Embryonic facial prominence (tissue), 1 donor: Measurements from ENCODE around the gene NOXRED1.
"Not testable (repeated sequence)": the region's sequence is repeated elsewhere in the genome, so short reads cannot be mapped to it uniquely, and the experiment has no call there.

Experiments
- DNase-seq: peaks from one replicate; pipeline ENCODE4 v3.0.0-alpha.2; 2016; ENCODE audit errors: extremely low spot score

NOXRED1 gene, protein sequence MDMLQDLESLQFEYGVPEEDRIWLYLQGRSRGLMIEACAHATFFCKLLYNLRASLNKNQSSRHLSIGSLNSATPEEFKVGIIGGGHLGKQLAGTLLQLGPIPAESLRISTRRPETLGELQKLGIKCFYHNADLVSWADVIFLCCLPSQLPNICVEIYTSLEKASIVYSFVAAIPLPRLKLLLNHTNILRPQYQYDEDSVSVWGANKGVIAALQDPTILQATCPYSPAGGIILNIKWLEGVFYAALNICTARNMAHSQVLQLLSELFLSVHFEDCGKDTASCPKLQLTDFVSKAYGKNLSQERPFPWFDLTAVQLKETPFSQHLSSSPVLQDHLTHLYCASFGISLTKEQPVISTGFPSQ

DNA sequence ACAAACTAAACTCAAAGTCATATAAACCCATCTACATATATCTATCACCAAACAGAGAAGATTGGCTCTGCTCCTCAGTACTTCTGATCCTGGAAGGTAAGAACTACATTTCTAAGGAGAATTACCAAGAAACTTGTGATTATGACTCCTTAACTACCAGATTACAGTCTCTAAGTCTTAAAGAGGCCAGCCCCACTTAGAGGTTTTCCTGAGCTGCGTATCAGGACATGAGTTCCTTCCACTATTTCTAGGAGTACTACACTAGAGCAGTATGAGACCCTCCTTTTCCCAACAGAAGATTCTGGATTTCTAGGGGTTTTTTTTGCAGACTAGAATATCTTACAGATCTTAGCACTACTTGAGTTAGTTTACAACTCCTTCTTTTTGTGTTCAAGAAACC lies at the start of gene NOXRED1:
Gene NOXRED1 (minus strand): TSS at position 101 of the 400 bp plus-strand sequence. CDS start 634 bp downstream, outside the sequence.
- no peak for DNase-seq

DNA sequence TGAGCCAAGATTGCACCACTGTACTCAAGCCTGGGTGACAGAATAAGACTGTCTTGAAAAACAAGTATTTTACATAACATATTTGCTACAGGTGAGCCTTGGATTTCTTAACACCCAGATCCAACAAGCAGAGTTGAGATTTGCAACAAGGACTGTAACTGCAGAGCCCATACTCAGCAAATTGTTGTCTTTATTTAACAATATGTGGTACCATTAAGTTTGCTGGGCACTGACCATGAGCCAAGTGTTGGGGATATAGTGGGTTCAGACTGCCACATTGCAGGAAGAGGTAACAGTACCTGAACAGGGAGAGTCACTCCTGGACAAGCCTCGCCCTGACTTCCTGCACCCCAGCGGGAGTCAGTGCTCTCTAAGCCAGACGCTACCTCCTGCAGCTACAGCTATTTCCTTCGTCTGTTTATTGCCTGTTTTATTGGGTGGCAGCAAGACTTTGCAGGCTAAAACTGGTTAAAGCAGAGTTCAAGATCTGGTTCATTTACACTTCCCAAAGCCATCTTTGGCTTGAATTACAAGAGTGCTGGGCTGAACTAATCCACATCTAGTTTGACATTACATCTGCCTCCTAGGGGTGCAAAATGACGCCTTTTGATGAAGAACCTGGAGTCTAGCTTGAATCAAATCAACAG lies 47.0 kb upstream of the NOXRED1 start:
- DNase-seq: no peak

DNA sequence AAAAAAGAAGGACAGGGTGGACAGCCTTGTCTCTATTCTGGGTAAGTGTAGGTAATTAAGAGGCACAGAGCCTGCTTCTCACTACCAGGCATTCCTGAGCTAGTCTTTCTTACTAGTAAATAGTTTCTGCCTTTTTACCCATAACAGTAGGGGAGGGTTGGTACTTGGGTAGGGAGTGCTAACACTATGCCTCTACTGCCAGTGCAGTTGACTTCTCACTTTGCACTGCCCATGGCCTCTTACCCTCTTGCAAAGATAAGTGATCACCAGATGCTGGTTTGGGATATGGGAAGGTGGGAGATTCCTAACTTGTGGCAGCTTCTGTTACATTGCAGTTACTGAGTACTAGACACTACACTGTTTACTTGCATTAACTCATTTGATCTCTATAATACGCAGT lies 46.2 kb upstream of the NOXRED1 start:
- DNase-seq: no peak

DNA sequence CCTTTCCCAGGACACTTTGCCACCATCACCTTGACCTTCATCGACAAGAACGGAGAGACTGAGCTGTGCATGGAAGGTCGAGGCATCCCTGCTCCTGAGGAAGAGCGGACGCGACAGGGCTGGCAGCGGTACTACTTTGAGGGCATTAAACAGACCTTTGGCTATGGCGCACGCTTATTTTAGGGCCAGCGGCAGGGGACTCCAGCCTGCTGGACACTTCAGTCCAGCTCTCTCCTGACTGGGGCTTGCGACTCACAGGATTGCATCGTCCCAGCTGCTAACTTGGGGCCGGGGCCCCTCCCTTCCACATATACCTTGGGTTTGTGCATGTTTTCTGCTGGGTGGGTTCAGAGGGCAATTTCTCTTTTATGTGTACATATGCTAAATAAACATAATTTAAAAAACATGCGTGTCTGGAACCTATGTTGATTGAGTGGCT lies 45.8 kb upstream of the NOXRED1 start:
- DNase-seq: no peak

DNA sequence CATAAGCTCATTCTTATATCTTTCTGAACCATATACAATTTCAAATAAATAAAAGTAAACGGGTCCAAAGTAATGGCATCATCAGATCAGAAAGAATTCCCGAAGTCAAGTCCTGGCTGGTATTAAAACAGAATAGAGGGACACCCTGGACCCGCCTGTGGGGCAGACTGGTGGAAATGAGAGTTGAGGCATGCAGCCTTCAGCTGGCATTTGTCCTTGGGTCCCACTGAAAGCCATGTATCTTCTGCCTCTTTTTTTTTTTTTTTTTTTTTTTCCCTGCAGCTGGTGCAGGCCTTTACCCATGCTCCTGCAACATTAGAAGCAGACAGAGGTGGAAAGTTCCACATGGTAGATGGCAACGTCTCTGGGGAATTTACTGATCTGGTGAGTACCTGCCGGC lies 44.5 kb upstream of the NOXRED1 start:
- no peak for DNase-seq

DNA sequence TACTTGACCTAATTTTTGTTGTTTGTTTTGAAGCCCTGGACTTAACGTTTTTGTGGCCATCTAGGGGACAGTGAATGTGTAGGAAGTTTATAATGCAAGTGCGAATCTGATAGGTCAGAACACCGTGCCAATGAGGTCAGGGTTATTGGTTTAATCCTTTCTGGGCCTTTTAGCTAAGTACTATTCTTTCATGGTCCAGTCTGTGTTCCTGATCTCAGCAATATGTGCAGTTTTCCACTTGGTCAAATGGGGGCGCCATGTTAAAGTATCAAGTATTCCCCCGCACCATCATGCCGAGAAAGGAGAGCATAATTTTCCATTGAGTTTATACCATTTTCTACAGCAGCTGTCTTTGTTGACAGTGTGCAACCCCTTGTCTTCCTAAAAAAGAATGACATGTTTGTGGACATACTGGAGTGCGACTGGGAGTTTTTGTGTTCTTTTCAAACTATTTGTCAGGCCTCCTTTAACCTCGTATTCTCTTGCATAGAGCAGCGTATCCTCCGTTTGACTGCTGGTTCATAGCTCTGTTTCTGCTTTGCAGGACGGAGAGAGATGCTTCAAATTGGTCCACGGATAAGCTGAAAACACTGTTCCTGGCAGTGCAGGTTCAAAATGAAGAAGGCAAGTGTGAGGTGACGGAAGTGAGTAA lies 35.9 kb upstream of the NOXRED1 start:
- no peak for DNase-seq

DNA sequence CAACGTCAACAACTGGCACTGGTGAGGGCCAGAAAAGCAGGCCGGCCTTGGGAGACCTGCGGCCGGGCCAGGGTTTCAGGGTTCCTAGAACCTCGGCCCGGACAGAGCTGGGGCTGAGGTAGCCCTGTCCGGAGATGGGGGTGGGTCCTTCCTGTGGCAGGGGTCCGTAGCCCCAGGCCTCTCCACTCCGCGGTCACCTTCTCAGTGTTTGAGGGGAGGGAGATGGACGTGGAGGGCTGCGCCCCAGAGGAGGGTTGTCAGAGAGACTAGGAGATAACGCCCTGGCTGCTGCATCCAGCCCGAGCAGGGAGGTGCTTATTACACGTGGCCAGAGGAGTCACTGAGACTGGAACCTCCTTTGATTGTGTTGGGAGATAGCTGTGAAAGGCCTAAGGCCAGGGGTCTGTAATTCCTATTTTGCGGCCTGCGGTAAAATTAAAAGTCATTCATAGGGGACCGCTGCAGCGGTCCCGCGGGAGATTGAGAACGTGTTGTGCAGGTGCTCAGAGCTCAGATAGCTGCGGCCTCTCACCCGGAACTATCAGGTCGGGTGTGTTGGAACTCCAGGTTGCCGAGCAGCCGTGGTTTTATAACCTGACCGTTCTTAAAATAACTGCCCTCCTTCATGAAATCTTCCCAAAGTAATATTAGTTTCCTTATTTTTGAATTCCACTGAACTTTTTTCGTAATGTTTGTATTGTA lies 35.1 kb upstream of the NOXRED1 start:
- no peak for DNase-seq

DNA sequence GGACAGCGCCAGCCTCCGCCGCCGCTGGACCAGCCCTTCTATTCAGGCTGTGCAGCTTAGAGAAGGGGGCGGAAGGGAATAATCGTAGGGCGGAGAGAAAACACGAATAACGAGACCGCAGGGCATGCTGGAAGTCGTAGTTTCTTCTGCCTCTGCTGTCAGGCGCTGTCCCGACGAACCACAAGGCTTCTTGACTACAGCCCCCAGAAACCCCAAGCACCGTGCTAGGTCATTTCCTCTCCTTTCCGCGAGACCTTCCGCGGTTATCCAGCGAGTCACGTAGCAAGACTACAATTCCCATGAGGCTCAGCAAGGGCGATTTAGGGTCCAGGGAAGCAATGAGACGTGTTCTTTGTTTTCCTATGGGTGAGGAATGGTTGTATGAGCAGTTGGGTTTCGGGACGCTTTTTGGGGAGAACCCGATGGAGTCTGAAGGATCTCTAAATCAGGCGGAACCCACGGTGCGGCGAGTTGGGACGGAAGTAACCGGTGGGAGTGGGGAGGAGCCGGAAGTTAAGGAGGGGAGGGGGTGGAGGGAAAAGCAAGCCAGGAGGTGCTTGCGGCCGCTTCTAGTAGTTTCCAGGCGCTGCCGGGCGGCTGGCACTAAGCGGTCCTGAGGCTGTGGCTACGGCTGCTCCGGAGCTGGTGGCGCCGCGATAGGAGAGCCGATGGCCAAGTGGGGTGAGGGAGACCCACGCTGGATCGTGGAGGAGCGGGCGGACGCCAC lies 34.4 kb upstream of the NOXRED1 start, which contains the start of the genes AHSA1 and VIPAS39:
Gene AHSA1 (plus strand): TSS at position 572 of the 727 bp plus-strand sequence. CDS start 97 bp downstream, at position 669.
Gene VIPAS39 (minus strand): TSS at position 80 of the 727 bp plus-strand sequence. CDS start 3,499 bp downstream, outside the sequence.
- peak; percentile 99 for DNase-seq

DNA sequence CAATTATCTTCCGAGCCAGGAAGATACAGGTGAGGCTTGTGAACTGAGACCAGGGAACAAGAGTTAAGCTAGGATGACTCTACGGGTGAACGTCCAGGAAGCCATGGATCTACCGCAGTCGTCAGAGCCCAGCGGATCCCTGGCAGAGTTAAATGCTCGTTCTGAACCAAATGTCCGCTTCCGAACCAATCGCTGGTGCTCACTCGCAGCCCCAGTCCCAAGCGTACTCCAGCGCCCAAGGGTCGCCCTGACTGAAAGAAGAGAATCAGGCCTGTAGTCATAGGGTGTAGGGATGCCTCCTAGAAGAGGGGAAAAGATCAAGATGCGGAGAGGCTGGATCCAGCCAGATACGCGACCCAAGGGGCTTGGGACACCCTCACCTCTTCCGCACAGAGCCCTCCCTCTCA lies 33.8 kb upstream of the NOXRED1 start:
- no peak for DNase-seq

DNA sequence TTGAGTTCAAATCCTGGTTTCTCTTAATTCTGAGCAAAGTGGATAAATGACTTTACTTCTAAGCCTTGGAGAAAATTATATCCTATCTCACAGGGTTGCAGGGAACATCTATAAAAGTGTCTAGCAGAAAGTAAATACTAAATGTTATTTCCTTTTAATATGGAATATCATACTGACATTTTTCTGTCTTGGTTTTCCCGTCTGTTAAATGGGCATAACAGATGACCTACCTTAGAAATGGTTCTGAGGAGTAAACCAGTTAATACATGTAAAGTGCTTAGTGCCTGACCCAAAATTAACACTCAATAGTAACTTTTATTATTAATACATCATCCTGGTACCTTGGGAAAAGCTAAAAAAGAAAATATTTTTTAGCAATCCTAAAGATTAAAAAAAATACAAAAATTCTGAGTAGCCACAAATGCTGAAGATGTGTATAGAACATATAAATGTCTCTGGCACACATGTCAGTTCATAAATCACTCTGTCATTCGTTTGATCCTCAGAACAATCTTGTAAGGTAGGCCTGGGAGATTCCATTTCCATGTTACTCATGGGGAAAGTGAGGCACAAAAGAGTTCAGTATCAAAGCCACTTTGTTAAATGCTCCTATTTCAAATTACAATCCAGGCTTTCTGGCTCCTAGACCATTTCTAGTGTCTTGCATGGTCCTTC lies 32.8 kb upstream of the NOXRED1 start:
- no peak for DNase-seq

DNA sequence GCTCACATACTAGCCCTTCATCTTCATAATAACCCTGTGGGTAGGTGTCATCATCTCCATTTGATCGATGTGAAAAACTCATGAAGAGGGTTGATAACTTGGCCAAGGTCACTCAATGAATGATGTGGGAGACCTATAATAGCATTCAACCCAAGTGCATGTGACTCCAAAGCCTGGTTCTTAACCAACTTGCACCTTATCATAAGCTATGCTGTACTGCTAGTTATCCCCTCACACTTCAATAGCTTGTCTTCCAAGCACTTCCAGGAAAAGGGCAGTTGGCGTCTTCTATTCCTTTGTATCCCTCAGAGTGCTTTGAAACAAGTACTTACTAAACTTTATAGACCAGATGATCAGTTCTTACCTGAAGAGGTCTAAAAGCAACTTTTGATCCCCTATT lies 18.9 kb upstream of the NOXRED1 start:
- DNase-seq: no peak

DNA sequence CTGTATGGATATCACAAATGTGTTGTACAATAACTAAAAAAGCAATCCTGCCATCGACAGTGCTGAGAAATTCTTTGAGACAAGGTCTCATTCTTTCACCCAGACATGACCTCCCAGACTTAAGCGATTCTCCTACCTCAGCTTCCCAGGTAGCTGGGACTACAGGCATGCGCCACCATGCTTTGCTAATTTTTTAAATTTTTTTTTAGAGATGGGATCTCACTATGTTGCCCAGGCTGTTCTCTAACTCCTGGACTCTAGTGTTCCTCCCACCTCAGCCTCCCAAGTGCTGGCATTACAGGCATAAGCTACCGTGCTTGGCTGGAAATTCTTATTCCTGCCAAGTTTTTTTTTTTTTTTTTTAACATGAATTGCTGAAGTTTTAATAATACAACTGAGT lies 16.5 kb upstream of the NOXRED1 start:
- DNase-seq: no peak

DNA sequence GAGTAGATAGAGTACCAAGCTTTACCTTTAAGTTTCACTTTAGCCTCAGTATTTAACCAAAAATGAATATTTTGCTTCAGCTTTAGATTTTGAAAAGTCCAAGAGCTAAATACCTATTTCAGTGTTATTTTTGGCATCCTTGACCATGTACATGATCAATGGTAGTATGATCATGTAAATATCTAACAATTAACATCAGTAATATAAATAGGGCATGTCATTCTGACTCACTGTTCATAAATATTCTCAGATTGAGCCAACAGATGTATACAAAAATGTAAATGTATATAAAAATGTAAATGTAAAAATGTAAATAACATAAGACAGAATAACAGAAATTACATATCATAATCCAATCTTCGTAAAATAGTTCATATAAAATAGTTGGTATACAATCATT lies 15.3 kb upstream of the NOXRED1 start:
- DNase-seq: no peak

DNA sequence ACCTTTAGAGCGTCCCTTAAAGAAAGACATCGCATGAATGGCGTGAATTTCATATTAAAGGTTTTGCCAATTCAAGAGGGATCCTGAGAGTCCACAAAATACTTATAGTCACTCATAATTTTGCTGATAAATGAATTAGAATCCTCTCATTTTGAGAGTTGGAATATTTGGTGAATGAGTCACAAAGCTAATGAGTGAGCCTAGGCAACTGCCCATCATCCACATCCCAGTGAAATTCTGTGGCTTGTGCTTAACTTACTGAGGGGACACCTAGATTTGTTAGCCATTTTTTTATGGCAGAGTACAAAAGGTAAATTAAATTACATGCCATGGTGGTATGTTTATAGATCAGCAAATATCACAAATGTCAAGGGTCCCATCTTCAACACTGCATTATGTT lies 12.7 kb upstream of the NOXRED1 start:
- no peak for DNase-seq

DNA sequence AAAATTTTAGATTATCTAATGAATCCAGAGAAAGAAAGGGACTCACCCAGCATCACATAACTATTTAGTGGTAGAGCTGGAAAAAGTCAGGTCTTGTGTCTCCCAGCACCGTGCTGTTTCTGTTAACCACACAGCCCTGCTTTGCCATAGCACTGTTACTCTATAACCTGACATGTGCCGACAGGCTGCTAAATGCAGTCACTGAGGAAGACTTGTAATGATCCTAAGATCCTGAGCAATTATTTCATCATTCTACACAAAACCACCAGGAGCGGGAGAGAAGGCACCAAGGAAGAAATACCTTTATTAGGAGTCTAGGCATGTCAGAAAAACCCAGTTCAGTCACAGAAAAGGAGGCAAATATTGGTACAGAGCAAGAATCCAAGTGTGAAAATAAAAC lies 3.1 kb upstream of the NOXRED1 start:
- no peak for DNase-seq

DNA sequence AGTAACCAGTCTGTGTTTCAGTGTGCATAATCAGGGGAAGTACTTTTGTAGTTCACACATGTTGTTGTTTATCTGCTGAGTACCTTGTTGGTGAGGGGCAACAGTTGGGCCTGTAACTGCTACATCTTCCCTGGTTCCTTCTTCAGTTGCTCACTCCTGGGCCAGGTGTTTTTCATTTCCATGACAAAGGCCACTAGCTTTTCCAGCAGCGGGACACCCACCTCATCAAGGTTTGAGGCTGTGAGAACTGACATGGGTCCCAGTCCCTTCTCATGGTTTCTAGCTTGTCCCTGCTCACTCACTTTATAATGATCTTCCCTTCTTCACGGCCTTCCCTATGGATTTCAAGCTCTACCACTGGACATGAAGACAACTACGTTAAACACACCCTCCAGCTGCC lies 1.5 kb upstream of the NOXRED1 start:
- DNase-seq: no peak

DNA sequence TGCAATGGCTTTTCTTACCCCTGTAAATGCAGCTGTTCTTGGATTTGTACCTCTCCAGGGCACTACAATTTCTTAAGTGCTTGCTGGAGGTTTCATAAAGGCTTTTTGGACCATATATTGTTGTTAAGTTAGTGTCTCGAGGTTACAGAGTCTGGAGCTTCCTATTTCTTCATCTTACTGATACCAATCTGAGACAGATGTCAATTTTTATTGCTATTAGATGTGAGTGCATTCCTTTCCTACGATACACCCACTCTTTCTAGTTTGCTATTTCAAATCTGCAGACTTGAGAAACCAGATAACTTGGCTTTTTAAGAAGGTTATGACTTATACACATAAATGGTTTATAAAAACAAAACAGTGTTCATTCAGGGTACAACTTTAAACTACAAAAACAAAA lies 2.1 kb downstream of the NOXRED1 start:
- DNase-seq: no peak

DNA sequence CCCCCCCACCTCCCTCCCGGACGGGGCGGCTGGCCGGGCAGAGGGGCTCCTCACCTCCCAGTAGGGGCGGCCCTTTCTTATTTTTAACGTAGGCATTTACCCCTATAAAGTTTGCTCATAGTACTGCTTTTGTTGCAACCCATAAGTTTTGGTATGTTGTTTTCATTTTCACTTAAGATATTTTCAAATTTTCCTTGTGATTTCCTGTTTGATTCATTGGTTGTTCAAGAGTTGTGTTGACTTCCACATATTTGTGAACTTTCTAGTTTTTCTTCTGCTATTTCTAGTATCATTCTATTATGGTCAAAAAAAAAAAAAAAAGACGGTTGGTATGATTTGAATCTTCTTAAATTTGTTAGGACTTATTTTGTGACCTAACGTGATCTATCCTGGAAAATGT lies 6.5 kb downstream of the NOXRED1 start:
- DNase-seq: no peak

DNA sequence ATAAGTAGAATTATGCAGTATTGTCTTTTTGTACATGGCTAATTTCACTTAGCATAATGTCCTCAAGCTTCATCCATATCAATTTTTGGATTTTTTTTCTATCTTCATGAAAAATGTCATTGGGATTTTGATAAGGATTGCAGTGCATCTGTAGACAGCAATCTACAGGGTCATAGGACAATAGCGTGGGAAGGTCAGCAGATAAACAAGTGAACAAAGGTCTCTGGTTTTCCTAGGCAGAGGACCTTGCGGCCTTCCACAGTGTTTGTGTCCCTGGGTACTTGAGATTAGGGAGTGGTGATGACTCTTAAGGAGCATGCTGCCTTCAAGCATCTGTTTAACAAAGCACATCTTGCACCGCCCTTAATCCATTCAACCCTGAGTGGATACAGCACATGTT lies 7.2 kb downstream of the NOXRED1 start:
- not testable (repeated sequence) for DNase-seq

DNA sequence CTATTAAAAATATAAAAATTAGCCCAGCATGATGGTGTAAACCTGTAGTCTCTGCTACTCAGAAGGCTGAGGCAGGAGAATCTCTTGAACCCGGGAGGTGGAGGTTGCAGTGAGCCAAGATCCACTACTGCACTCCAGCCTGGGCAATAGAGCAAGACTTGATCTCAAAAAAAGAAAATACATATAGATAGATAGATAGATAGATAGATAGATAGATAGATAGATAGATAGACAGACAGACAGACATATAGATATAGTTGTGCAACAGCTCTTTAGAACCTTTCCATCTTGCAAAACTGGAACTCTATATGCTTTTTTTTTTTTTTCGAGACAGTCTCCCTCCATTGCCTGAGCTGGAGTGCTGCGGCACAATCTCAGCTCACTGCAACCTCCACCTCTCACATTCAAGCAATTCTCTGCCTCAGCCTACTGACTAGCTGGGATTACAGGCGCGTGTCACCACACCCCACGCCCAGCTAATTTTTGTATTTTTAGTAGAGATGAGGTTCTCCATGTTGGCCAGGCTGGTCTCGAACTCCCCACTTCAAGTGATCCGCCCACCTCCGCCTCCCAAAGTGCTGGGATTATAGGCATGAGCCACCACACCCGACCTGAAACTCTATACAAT lies 7.8 kb downstream of the NOXRED1 start:
- DNase-seq: not testable (repeated sequence)
